AML-193 (cell line): Measurements from ENCODE around the gene RNF41.
"Not testable (repeated sequence)": the region's sequence is repeated elsewhere in the genome, so short reads cannot be mapped to it uniquely, and the experiment has no call there.

ENCODE experiments used
- DNase-seq, 2 experiments: peaks; one replicate each; lab custom pipeline; 2025; lab: John Stamatoyannopoulos, UW

Gene RNF41

DNA sequence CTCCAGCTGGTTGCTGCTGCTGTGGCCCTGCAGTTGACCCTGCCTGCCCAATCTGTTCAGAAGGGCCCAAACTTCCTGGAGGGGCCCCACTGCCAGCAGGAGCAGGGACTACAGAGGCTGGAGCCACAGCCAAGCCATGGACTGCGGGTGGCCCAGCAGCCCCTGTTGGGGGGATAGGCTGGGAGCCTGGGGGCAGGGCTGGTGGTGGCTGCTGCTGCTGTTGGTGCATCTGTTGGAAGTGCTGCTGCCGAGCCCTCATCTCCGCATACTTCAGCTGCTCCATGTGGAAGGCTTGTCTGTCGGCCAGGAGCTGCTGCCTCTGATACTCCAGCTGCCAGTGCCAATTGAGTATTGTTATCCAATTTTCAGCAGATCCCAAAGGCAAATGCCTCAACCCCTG lies 56.4 kb downstream of the RNF41 start:
- DNase-seq: no peak

DNA sequence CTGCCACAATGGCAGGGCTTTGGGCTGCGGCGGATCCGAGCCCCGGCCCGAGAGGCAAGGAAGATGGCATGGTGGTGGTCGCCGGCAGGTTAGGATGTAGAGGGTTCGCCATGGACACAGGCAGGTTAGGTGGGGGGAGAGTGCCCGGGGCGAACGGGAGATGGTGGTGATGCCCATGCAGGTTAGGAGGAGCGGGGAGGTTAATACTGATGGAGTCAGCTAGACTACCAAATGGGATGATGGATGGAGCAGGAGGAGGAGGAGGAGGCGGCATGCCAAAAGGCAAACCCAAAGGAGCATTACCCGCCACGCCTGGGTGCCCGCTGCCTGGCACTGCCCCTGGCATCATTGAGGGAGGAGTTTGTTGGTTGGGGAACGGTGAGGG lies 57.4 kb downstream of the RNF41 start:
- no peak for DNase-seq

DNA sequence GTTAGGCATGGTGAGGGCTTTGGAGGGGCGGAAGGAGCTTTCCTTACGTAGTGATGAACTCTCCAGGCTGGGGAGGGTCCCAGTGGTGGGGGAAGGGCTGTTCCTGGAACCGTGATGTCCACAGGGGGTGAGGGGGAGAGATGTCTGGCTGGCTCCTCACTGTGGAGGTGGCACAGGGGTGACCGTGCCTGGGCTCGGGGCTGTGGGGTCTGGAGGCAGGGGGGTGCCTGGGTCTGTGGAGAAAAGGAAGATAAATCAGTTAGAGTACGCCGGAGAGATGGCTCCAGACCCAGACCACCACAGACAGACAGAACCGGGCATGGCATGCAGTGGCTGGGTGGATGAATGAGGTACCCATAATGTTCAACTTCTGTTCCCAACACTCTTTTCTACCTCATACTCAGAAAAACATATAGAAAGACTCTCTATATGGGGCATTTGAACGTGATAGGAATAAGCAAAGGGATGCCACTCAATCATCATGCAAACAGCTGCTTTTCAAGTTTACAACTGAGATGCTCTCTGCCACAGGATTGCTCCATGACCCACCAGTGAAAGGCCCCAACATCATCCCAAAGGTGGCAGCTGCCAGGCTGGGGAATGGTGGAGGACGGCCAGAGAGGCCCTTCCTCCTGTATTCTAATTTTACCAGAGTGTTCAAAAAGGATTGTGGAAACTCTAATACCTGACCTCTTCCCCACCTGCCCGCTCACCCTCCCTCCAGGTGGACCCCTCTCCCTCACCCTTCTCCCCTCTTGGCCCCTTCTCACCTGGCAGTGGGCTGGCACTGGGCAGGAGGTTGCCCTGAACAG lies 58.0 kb downstream of the RNF41 start:
- DNase-seq: no peak

DNA sequence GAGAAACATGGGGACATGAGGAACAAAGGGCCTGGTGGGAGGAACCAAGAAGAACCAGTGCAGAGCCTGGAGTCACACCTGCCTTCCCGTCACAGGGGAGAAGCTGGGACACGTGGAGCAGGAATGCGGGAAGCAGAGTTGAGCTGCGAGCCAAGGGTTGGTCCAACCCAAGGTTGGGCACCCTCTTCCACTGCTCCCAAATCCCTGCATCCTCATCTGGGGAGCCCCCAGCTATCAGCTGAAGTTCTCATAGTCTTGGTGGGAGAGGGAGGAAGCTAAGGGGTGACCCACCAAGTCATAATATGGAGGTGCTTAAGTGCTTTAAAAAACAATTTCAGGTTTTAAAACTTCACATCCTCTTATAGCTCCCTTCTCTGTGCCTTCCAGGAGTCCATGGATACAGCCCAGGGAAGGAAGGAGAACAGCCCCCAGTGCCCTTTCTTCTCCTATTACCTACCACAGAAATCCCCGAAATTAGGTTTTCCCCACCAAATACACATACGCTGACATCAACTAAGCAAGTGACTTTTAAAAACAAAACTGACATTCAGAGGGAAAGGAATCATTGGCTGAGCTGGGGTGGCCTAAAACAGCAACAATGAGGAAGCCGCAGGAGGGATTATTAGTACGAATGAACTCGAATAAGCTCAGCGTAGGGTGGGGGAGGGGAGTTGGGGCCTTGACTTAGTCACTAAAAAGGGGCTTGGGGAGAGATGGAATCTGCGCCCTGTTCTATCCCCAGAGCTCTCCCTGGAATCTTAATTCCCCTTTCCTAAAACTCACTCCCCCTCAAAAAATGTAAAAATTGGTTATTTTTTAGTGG lies 59.0 kb downstream of the RNF41 start:
- DNase-seq: no peak

DNA sequence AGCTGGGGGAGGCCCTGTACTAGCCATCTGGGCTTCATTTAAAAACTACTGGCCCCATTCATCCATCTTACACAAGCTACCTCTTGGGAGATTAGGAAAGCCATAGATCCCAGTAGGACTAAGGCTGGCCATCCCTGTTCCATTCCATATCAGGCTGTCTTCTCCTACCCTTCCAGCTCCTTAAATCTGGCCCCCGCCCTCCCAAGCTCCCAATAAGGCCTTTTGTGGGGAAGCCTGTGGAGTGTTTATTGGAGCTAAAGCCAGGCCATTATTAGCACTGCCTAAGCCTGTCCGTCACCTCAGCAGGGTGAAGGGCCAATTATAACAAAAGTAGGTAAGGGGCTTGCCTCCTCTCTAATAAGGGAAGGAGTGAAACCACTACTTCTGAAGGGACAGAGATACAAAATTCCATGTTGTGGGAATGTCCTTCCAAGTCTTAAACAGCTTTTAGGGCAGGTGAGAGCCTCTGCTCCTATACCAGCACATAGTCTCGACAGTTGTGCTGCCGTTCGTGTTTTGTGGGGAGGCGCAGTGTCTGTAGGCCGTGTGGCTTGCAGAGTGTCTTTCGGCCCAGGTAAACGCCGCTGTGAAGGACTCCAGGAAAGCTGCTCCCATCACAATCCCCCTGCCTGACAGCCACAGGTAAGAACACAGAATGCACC lies 59.9 kb downstream of the RNF41 start:
- DNase-seq: no peak

DNA sequence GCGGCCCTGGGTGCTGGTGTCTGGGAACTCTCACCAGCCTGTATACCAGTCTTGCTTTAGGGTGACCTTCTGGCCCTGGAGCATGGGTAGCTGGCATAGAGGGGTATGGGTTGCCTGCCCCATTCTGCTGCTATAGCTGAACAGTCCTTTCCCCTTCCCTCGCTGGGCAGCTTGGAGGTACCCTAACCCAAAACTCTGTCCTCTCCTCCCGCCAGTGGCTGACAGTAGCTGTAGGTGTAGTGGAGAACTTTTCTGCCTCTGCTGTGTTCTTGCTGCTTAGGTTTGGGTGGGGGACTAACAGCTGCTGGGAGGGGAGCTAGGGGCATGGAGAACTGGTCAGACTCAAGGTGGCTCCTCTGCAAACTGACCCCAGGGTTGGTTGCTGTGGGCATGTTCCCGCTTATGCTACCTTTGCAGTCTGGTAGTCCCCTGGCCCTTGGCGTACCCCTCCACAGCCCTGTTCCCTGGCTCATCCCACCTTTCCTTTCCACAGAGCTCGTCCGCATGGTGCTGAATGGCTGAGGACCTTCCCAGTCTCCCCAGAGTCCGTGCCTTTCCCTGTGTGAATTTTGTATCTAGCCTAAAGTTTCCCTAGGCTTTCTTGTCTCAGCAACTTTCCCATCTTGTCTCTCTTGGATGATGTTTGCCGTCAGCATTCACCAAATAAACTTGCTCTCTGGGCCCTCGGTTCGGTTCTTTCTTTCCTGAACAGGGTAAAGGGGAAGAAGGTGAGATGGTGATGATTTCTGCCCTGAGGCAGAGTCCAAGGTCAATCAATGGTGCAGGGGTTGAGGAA lies 60.6 kb downstream of the RNF41 start:
- no peak for DNase-seq

DNA sequence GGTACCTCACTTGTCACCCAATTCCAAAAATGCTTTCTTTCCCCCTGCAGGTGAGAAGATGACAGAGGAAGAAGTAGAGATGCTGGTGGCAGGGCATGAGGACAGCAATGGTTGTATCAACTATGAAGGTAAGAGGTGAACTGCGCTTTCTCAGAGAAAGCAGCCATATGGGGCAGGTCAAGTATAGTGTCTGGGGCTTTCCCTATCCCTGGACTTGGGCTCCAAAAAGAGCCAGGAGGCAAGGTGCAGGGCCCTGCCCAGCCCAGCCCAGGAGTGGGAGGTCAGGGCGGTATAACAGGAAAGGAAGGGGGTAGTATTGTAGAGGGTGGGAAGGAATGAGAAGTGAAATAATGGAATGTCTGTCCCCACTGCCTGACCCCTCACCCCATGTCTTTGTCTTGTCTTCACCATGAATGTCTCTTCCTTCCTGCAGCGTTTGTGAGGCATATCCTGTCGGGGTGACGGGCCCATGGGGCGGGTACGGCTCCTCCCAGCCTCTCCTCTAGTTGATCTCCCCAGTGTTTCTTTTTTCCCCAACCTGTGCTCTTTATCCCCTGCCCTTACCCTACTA lies 61.4 kb downstream of the RNF41 start:
- no peak for DNase-seq

DNA sequence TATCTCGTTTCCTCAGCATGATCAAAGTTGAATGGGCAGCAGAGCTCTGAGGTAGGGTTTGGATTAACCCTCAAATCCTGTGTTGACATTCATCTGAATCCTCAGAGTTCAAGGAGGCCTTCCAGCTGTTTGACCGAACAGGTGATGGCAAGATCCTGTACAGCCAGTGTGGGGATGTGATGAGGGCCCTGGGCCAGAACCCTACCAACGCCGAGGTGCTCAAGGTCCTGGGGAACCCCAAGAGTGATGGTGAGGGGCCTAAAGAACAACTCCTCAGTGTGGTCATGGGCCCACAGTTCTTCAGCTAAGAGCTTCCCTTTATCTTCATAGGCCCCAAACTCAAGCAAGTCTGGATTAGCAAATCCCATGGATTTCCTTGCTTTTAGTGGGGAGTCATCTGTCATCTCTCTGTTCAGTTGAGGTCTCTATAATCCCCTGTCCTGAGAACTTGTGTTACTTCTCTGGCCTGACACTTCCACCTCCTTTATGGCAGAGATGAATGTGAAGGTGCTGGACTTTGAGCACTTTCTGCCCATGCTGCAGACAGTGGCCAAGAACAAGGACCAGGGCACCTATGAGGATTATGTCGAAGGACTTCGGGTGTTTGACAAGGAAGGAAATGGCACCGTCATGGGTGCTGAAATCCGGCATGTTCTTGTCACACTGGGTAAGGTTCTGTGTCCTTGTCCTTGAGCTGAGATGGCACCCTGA lies 62.1 kb downstream of the RNF41 start:
- no peak for DNase-seq

DNA sequence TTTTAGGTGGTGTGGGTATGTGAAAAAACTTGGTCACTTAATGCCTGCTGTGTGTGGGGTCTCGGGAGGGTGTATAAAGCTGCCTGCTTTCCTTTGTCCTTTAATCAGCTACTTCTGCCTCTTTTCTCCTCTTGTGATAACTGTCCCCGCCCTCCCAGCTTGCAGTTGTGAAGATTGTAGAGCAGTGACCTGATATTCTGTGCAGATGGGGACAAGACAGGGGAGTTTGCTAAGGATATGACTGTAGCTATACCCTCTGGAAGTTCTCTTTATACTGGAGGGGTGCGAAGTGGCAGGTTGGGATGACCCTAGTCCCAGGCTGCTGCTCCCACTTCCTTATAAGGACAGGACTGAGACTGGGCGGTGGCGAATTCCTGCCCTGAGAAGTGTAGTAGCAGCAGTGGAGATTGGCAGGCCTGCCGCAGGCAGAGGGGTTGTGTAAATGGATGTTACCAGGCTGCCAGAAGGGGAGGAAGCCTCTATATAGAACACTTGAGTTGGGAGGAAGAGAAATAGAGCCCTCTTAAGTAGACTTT lies 62.7 kb downstream of the RNF41 start:
- DNase-seq: peak; percentile 40 to 46

DNA sequence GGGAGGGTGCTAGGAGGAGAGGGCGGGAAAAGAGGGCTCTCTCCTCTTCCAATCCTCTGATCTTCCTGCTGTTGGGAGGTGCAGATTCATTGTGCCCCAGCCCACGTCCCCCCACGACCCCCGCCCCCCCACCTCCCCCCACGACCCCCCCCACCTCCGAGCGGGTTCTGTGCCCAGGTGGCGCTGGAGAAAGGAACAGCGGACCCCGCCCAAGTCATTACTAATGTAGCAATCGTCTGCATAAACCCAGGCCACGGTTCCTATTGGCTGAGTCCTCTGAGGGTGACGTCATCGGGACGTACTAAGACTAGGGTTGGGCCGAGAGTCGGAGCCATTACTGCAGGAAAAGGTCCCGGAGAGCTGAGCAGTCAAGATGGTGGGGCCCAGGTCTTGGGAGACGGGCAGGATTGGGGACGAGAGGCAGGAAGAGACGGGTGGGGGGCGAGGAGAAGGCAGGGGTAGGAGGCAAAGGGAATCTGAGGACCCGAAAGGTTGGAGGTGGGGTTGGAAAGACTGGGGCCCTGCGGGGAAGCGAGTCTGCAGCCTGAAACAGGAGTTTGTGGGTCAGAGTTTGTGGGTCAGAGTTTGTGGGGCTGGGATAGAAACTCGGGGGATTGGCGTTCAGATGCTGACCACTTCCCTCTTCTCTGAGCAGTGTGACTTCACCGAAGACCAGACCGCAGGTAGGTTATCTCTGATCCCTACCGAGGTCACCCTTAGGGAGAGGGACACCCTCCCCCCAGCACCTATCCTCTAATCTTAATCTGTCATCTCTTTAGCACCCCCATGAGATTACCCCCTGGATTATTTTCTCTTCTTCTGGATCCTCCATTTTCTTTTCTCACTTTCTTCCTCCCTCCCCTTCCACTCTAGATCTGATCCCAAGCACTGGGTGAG lies 63.4 kb downstream of the RNF41 start, which contains the start of gene MYL6:
MYL6 (plus strand) TSS at position 331 of the 897 bp plus-strand sequence; CDS start at position 374, 43 bp downstream.
- DNase-seq: peak; percentile 95 to 97

DNA sequence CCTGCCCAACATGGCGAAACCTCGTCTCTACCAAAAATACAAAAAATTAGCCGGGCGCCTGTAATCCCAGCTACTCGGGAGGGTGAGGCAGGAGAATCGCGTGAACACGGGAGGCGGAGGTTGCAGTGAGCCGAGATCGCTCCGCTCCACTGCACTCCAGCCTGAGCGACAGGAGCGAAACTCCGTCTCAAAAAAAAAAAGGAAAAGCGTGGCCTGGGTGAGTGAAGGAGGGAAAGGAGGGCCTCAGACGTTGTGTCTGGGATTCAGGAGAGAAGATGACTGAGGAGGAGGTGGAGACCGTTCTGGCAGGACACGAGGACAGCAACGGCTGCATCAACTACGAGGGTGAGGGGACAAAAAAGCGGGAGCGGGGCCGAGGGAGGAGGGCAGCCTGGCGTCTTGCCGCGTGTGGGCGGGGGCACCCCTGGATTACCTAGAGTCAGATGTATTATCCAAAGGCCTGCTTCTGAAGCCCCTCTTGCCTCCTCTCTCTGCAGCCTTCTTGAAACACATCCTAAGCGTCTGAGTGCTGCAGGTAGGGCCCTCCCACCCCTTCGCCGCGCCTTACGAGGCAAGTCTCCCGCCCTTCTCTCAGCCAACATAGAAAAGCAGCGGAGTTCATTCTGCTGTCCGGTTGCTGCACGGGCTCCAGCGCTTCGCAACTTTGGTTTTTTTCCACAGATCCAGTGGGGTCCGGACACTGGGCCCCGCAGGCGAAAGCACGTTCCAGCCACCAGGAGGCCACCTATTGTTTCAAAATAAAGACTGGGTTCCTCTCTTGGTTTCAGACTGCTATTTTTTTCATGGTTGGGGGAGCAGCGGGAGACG lies 64.3 kb downstream of the RNF41 start:
- DNase-seq: peak; percentile 80 to 83

DNA sequence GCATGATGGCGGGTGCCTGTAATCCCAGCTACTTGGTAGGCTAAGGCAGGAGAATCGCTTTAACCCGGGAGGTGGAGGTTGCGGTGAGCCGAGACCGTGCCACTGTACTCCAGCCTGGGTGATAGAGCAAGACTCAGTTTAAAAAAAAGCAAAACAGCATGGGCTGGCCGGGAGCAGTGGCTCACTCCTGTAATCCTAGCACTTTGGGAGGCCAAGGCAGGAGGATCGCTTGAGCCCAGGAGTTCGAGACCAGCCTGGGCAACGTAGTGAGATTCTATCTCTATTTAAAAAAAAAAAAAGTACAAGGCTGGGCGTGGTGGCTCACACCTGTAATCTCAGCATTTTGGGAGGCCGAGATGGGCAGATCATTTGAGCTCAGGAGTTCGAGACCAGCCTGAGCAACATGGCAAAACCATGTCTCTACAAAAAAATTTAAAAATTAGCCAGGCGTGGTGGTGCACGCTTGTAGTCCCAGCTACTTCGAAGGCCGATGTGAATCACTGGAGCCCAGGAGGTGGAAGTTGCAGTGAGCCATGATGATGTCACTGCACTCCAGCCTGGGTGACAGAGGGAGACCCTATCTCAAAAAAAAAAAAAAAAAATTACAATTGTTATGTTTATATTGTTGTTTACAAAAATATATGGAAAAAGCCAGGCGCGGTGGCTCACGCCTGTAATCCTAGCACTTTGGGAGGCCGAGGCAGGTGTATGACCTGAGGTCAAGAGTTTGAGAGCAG lies 65.1 kb downstream of the RNF41 start:
- DNase-seq: not testable (repeated sequence)

DNA sequence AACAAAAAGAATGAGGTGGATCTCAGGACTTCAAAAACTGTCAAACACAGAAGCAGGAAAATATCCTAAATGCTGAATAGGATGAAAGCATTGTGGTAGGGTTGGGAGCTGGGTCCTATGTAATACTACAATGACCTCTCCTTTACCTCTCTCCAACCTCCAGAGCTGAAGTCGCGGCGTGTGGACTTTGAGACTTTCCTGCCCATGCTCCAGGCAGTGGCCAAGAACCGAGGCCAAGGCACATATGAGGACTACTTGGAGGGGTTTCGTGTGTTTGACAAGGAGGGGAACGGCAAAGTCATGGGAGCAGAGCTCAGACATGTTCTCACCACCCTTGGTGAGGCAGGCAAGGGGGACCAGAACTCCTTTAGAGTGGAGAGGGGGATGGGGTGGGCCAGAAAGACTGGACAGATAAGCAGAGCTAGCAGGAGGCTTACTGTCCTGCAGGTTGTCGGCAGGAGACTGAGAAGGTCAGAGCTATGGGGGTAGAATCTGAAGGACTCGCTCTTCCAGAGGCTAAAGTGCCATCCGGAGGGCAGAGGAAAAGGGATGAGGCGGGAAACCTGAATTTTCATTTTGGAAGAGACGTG lies 66.4 kb downstream of the RNF41 start:
- DNase-seq: no peak

DNA sequence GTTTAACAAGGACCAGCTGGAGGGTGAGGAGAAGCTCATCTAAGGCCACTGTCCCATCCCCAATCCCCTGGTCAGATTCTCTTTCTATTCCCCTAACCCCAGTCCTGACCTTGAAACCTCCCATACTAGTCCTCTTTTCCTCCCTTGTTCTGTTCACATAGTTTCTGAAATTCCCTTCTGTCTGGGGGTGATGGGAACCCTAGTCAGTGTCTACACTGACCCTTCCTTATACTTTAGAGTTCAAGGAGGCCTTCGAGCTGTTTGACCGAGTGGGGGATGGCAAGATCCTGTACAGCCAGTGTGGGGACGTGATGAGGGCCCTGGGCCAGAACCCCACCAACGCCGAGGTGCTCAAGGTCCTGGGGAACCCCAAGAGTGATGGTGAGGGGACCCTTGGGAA lies 66.9 kb downstream of the RNF41 start:
- DNase-seq: no peak

DNA sequence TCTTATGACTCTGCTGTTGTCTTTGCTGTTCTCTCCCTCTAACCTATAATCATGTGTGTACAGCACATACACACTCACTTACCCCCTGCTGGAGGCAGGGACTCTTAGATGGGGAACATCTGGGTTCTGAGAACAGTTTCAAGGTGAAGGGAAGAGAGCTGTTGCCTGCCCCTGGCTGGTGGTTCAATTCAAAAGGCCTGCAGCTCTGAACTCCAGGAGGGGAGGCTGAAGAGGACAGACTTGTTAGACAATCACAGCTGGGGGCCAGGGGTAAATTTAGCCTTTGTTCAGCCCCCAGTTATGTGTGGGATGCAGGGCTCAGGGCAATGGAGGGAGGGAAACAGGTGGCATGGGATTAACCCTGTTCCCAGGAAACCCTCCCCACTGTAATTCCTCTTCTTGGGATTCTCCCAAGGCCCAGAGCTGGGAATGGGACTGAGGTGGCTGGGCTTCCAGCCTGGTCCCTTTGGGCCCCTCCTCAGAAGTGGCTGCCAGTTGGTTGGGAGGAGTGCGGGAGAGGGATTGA lies 67.4 kb downstream of the RNF41 start:
- DNase-seq: no peak

DNA sequence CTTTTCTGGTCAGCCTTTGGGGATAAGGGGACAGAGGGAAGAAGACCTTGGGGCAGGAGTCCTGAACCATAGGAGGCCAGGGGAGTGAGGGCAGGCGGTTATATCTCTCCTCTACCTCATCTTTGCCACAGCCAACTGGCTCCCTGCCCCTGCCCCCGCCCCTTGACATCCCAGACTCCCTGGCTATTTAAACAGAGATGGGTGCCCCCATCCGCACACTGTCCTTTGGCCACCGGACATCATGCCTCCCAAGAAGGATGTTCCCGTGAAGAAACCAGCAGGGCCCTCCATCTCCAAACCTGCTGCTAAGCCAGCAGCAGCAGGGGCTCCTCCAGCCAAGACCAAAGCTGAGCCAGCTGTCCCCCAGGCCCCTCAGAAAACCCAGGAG lies 68.0 kb downstream of the RNF41 start:
- no peak for DNase-seq
